T-cell (primary cell): ENCODE results near the gene CDO1. TPM values are rescaled to one million over a fixed set of nuclear protein-coding genes. Genes with fewer than 3 reads are reported as not detected.

Source experiments
- ATAC-seq, 4 experiments: fragments of 200-7000 bp in 3 of 4; fragments of 150-1000 bp in 1 of 4; cut with Tn5 transposase; replicated peaks in 1 of 4; 1 replicate in 3 of 4; 2 replicates in 1 of 4; pipeline ENCODE4 v1.10.0; 2021; ENCODE audit warnings: moderate library complexity in 3 of 4, mild to moderate bottlenecking in 2 of 4, moderate number of reproducible peaks in 1 of 4
- CTCF ChIA-PET, 2 donors: fragments of 300-600 bp; sonication (Branson Sonifier 250); formaldehyde crosslinking; loops; one replicate each; lab custom pipeline; 2022; ENCODE audit warnings: antibody characterized with exemption in 2 of 2; lab: Charles Lee
- POLR2A ChIA-PET, 2 donors: fragments of 300-600 bp; sonication (Branson Sonifier 250); formaldehyde crosslinking; loops; one replicate each; lab custom pipeline; 2022; ENCODE audit warnings: antibody characterized with exemption in 2 of 2; lab: Charles Lee
- DNase-seq, 35 experiments: peaks; one replicate each; pipeline versions ENCODE4 v3.0.0 to v3.0.0-alpha.2; 2013 to 2023
- H3K27ac ChIP-seq: one replicate; pipeline ENCODE4 v1.5.1; 2013; ENCODE audit warnings: low read length
- H3K27me3 ChIP-seq, 2 experiments: replicated peaks in 1 of 2; 1 replicate in 1 of 2; 2 replicates in 1 of 2; pipeline versions ENCODE4 v1.6.1 to v1.7.0; 2013; ENCODE audit warnings: low read length in 1 of 2, mixed read lengths in 1 of 2; ENCODE audit not compliant: control insufficient read depth in 2 of 2, insufficient read depth in 2 of 2; ENCODE audit errors: extremely low read depth in 1 of 2
- H3K36me3 ChIP-seq, 2 donors: 1 replicate in 1 of 2; 2 replicates in 1 of 2; pipeline versions ENCODE4 v1.6.1 to v1.7.0; 2013; ENCODE audit warnings: low read length in 1 of 2; ENCODE audit not compliant: control insufficient read depth in 2 of 2, insufficient read depth in 1 of 2; ENCODE audit errors: extremely low read depth in 1 of 2
- H3K4me1 ChIP-seq, 2 experiments: 1 replicate in 1 of 2; 2 replicates in 1 of 2; pipeline versions ENCODE4 v1.6.1 to v1.7.0; 2013; ENCODE audit warnings: low read length in 2 of 2, mixed read lengths in 1 of 2; ENCODE audit not compliant: insufficient read depth in 2 of 2, control insufficient read depth in 1 of 2; ENCODE audit errors: extremely low read depth in 1 of 2
- H3K4me3 ChIP-seq, 2 donors: 1 replicate in 1 of 2; 2 replicates in 1 of 2; pipeline versions ENCODE4 v1.5.1 to v1.7.0; 2013; ENCODE audit warnings: mild to moderate bottlenecking in 2 of 2, low read length in 1 of 2, moderate library complexity in 1 of 2; ENCODE audit not compliant: control insufficient read depth in 1 of 2; ENCODE audit errors: extremely low read depth in 1 of 2
- H3K9me3 ChIP-seq: 2 replicates; pipeline ENCODE4 v1.7.0; 2013
- H3K27ac Mint-ChIP-seq, 2 donors: one replicate each; pipeline ENCODE4 v1.8.0; 2020 to 2021; ENCODE audit warnings: mild to moderate bottlenecking in 2 of 2, mixed read lengths in 2 of 2
- H3K27me3 Mint-ChIP-seq, 2 donors: one replicate each; pipeline ENCODE4 v1.8.0; 2021 to 2022; ENCODE audit warnings: mixed read lengths in 2 of 2
- H3K36me3 Mint-ChIP-seq: one replicate; pipeline ENCODE4 v1.8.0; 2021; ENCODE audit warnings: mixed read lengths
- H3K4me1 Mint-ChIP-seq, 3 donors: one replicate each; pipeline ENCODE4 v1.8.0; 2020 to 2022; ENCODE audit warnings: mixed read lengths in 3 of 3, mild to moderate bottlenecking in 1 of 3
- H3K4me3 Mint-ChIP-seq, 3 donors: one replicate each; pipeline ENCODE4 v1.8.0; 2020 to 2022; ENCODE audit warnings: mild to moderate bottlenecking in 3 of 3, mixed read lengths in 3 of 3, moderate library complexity in 3 of 3
- H3K9me3 Mint-ChIP-seq, 3 donors: one replicate each; pipeline ENCODE4 v1.8.0; 2020 to 2022; ENCODE audit warnings: mixed read lengths in 3 of 3
- WGBS: methylation state at CpG from one replicate; pipeline ENCODE4 v1.1.5; 2013; ENCODE audit warnings: missing lambda C conversion rate; ENCODE audit not compliant: insufficient coverage; 5-methylcytosine and 5-hydroxymethylcytosine counted together
- total RNA-seq, 35 experiments: library from RNA in 6 of 35; stranded (reverse) in 6 of 35; fragments of 120-200 nt in 1 of 35; gene quantifications; one replicate each; pipeline versions ENCODE4 v1.2.1 to v1.2.4 and lab custom pipeline; 2013 to 2026

The CDO1 gene
- total RNA-seq, 5 donors from 2014 or later (not counting 1 experiment from before 2014, with no cell fraction given): 0.23 to 0.82 TPM; not detected in 3

GRCh38 chr5:115854139-115854538 lies 37.7 kb upstream of the CDO1 start:
- Histone ChIP-seq H3K27me3 (no peaks in the 10 kb centered on the region), H3K4me1 (peaks cover 0 to 2% of the 10 kb centered on the region in 2 experiments), H3K4me3 (no peak overlapping the region), H3K27ac (no peak overlapping the region), H3K36me3 (no peaks in the 10 kb centered on the region), H3K9me3 (no peaks in the 10 kb centered on the region)
- WGBS: no CpG with 5 or more reads among the region's 3 CpGs
- H3K9me3 Mint-ChIP-seq: peaks cover 0 to 12% (median 12%) of the 10 kb centered on the region in 3 donors
- ChIA-PET CTCF (no interaction called here), POLR2A (no interaction called here)
- H3K4me1 Mint-ChIP-seq: peaks cover 36 to 64% (median 48%) of the 10 kb centered on the region in 3 donors
- peaks cover 21% of the 10 kb centered on the region for H3K36me3 Mint-ChIP-seq
- no peak overlapping the region for H3K4me3 Mint-ChIP-seq
- no peak for DNase-seq
- no peak for ATAC-seq
- H3K27ac Mint-ChIP-seq: no peak overlapping the region
- no peaks in the 10 kb centered on the region for H3K27me3 Mint-ChIP-seq

DNA sequence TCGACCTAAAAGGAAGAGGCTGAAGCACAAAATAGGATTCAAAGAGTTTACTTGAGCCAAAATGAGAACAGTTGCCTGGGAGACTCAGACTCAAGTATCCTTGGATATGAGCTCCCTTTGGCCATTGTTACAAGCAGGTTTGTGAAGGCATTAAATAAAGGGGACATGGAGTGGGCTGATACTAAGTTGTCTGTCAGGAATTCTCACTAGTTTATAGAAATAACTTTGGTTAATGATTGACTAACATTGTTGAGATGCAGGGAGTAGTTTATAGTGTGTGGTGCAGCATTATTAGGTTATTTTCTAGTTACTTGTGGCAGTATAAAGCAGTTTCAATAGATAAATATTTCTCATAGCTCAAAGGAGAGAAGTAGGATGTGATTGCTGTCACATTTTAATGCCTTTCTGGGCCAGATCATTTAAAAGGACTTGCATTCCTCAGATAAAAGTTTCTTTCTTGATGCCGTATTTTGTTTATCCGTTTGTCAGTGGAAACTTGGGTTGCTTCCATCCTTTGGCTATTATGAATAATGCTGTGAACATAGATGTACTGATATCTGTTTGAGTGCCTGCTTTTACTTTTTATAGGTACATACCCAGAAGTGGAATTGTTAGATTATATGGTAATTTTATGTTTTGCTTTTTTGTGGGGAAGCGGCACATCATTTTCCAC lies 34.4 kb upstream of the CDO1 start:
- no peaks in the 10 kb centered on the region for H3K27me3 ChIP-seq
- H3K4me1 ChIP-seq: no peaks in the 10 kb centered on the region
- no peak overlapping the region for H3K27ac ChIP-seq
- H3K27ac Mint-ChIP-seq: no peak overlapping the region
- no peaks in the 10 kb centered on the region for H3K27me3 Mint-ChIP-seq
- ATAC-seq (no peak), DNase-seq (no peak)
- H3K4me1 Mint-ChIP-seq: peaks cover 27 to 53% (median 37%) of the 10 kb centered on the region in 3 donors
- no peak overlapping the region for H3K4me3 ChIP-seq
- ChIA-PET POLR2A (no interaction called here), CTCF (no interaction called here)
- H3K36me3 Mint-ChIP-seq: peaks cover 16% of the 10 kb centered on the region
- no peak overlapping the region for H3K4me3 Mint-ChIP-seq
- no peaks in the 10 kb centered on the region for H3K36me3 ChIP-seq
- H3K9me3 ChIP-seq: no peaks in the 10 kb centered on the region
- H3K9me3 Mint-ChIP-seq: peaks cover 0 to 12% (median 12%) of the 10 kb centered on the region in 3 donors
- WGBS: 86% methylated on average over 1 of the region's 4 CpGs

- DNase-seq (no peak), ATAC-seq (no peak)
- Mint-ChIP-seq H3K27me3 (no peaks in the 10 kb centered on the region), H3K27ac (no peak overlapping the region), H3K4me1 (peaks cover 34 to 56% (median 44%) of the 10 kb centered on the region in 3 donors), H3K9me3 (peaks cover 0 to 12% (median 12%) of the 10 kb centered on the region in 3 donors), H3K36me3 (peaks cover 13% of the 10 kb centered on the region), H3K4me3 (no peak overlapping the region)
- Histone ChIP-seq H3K4me1 (no peaks in the 10 kb centered on the region), H3K27ac (no peak overlapping the region), H3K4me3 (no peak overlapping the region), H3K27me3 (no peaks in the 10 kb centered on the region), H3K9me3 (no peaks in the 10 kb centered on the region), H3K36me3 (no peaks in the 10 kb centered on the region)
- ChIA-PET POLR2A (no interaction called here), CTCF (interaction anchor here (0.5 to 1.0 kb wide), 3 partner anchors 16 to 52 kb away, joined by 3 to 5 read pairs (median 3); no protein-coding TSS in a partner anchor)
- WGBS: 86% methylated on average over 1 of the region's 3 CpGs
Observed at GRCh38 chr5:115849258-115849798, 32.9 kb upstream of the CDO1 start.

DNA sequence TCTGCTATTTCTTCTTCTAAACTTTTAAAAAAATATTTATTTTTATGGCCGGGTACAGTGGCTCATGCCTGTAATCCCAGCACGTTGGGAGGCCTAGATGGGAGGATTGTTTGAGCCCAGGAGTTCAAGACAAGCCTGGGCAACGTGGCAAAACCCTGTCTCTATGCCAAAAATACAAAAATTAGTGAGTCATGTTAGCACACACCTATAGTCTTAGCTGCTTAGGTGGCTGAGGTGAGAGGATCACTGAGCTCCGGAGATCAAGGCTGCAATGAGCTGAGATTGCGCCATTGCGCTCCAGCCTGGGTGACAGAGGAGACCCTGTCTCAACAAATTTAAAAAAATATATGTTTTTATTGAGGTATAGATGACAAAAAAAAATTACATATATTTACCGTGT lies 30.8 kb upstream of the CDO1 start:
- DNase-seq: no peak
- Histone ChIP-seq H3K27me3 (no peaks in the 10 kb centered on the region), H3K36me3 (no peaks in the 10 kb centered on the region), H3K9me3 (no peaks in the 10 kb centered on the region), H3K4me1 (peaks cover 0 to 5% of the 10 kb centered on the region in 2 experiments), H3K27ac (no peak overlapping the region), H3K4me3 (no peak overlapping the region)
- WGBS: 83% methylated on average over 1 of the region's 7 CpGs
- Mint-ChIP-seq H3K27ac (no peak overlapping the region), H3K4me3 (no peak overlapping the region), H3K36me3 (no peaks in the 10 kb centered on the region), H3K9me3 (no peaks in the 10 kb centered on the region), H3K27me3 (no peaks in the 10 kb centered on the region), H3K4me1 (peaks cover 47 to 61% (median 52%) of the 10 kb centered on the region in 3 donors)
- ChIA-PET CTCF (no interaction called here), POLR2A (no interaction called here)
- no peak for ATAC-seq

GRCh38 chr5:115844321-115844817 lies 27.9 kb upstream of the CDO1 start:
- ATAC-seq (no peak), DNase-seq (no peak)
- Mint-ChIP-seq H3K27ac (no peak overlapping the region), H3K4me1 (peaks cover 48 to 58% (median 57%) of the 10 kb centered on the region in 3 donors), H3K36me3 (no peaks in the 10 kb centered on the region), H3K4me3 (no peak overlapping the region), H3K9me3 (no peaks in the 10 kb centered on the region), H3K27me3 (no peaks in the 10 kb centered on the region)
- 97% methylated on average over 4 of the region's 7 CpGs for WGBS
- no peaks in the 10 kb centered on the region for H3K36me3 ChIP-seq
- H3K4me3 ChIP-seq: no peak overlapping the region
- ChIA-PET CTCF (interaction anchor here in 1 of 2 donors (2.1 kb wide), 1 partner anchor 210 kb away, joined by 5 read pairs; no protein-coding TSS in a partner anchor), POLR2A (no interaction called here)
- peaks cover 7 to 11% of the 10 kb centered on the region in 2 experiments for H3K4me1 ChIP-seq
- H3K27me3 ChIP-seq: no peaks in the 10 kb centered on the region
- no peak overlapping the region for H3K27ac ChIP-seq
- no peaks in the 10 kb centered on the region for H3K9me3 ChIP-seq

- H3K4me1 ChIP-seq: peaks cover 11 to 15% of the 10 kb centered on the region in 2 experiments
Observed at GRCh38 chr5:115843444-115844130, 27.1 kb upstream of the CDO1 start.

More at GRCh38 chr5:115843444-115844130, 27.1 kb upstream of the CDO1 start:
- H3K27ac Mint-ChIP-seq: no peak overlapping the region
- H3K4me3 Mint-ChIP-seq: peak overlapping the region; percentile 96 to 99 (median 96)
- peaks cover 48 to 60% (median 60%) of the 10 kb centered on the region in 3 donors for H3K4me1 Mint-ChIP-seq
- no peak overlapping the region for H3K27ac ChIP-seq
- CTCF ChIA-PET: interaction anchor here (0.9 to 2.1 kb wide), 5 partner anchors 11 to 209 kb away, joined by 3 to 5 read pairs (median 4); no protein-coding TSS in a partner anchor
- WGBS: 71% methylated on average over 1 of the region's 6 CpGs
- no peak overlapping the region for H3K4me3 ChIP-seq
- no peak for DNase-seq
- no peaks in the 10 kb centered on the region for H3K36me3 Mint-ChIP-seq
- POLR2A ChIA-PET: no interaction called here
- no peaks in the 10 kb centered on the region for H3K27me3 ChIP-seq
- no peak for ATAC-seq
- H3K9me3 Mint-ChIP-seq: no peaks in the 10 kb centered on the region
- H3K9me3 ChIP-seq: no peaks in the 10 kb centered on the region
- no peaks in the 10 kb centered on the region for H3K27me3 Mint-ChIP-seq
- H3K36me3 ChIP-seq: no peaks in the 10 kb centered on the region
